ENCODE data around the gene NMRAL1. TPM values are rescaled to one million over a fixed set of nuclear protein-coding genes. Genes with fewer than 3 reads are reported as not detected.

The NMRAL1 gene
- polyA plus RNA-seq, 3 donors, result 39.2 to 57.0 (median 49.4) TPM

DNA sequence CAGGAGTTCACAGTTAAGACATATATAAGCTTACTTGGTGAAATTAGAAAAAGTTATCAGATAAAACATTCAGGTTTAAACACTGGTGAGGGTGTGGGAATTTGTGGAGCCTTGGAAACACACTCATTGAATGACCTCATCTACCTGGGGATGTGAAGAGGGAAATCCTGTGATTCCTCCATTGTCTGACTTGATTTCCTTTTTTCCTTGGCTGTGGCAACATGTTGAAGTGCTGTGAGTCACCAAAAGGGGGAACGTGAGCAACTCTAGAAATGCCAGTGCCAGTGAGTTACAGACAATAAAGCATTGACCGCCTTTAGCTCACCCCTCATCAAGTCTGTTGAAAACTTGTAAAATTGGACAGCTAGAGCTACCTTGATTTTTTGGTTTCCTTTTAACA, 3.5 kb upstream of the NMRAL1 start:
- Histone ChIP-seq H3K4me1 (ENCODE audit: control insufficient read depth in 1 of 2, insufficient read depth in 2 of 2, low read length in 2 of 2) (peaks cover 43 to 50% of the 10 kb centered on the region in 2 donors), H3K9ac (ENCODE audit: insufficient read depth, low read length, poor library complexity, severe bottlenecking) (no peak overlapping the region)

DNA sequence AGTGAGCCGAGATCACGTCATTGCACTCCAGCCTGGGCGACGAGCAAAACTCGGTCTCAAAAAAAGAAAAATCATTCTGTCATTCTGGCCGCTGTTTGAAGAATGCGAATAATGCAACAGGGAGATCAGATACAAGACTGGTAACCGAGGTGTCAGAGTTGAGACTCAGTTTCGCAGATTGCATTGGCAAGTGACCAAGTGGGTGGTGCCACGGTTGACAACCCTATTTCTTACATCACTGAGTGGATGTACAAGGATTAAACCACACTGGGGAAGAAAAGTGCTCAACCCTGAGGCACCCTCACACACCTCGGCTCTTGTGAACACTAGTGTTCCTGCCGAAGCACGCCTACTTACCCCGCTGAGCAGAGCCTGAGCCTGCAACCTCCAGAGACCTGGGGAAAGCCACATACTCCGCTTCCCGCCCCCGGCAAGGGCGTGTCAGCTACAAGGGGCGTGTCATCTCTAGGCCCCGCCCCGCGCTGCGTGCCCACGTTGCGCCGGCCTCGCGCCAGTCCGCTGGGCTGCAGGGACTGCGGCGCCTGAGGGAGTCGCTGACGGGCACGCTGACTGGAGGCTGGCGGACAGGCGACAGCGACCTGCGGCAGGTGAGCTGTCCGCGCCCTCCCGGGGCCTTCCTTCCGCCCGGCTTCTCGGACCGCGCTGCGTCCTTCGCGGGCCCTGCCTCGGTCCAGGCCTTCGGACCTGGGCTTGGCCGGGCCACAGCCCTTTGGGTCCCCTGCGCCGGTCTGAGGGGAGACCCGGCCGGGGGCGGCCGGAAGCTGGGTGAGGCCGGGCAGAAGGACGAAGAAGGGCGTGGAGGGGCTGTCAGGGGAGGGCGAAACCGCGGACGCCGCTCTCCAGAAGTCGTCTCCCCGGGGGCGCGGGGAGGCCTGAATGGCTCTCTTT, 1.7 kb upstream of the NMRAL1 start, which contains the start of gene HMOX2:
Gene HMOX2, plus strand, starts transcription at position 519 of the 909 bp plus-strand sequence. CDS start 29,127 bp downstream, outside the sequence.
- 10% methylated on average over 67 of the region's 70 CpGs for WGBS (ENCODE audit: insufficient coverage)
- intact Hi-C loops (cut with micrococcal nuclease), result loop anchor here (2.0 to 10.0 kb wide), 4 partner anchors 29 to 149 kb away; partner anchors contain the start of genes CDIP1 (in 1 of the 2), CORO7 (in 1 of the 2) and MGRN1 (in 1 of the 2)
- peaks cover 2 to 8% of the 10 kb centered on the region in 2 donors for H3K36me3 Mint-ChIP-seq
- H4K20me1 ChIP-seq (ENCODE audit: insufficient read depth, low read length), result peaks cover 7% of the 10 kb centered on the region
- peak within 1 kb of the TSS; percentile 70 to 90 (median 85) for H3K27ac Mint-ChIP-seq
- H3K9ac ChIP-seq (ENCODE audit: insufficient read depth, low read length, poor library complexity, severe bottlenecking), result peak within 1 kb of the TSS; percentile 79
- H3K36me3 ChIP-seq (replicated peaks in 1 of 2; ENCODE audit: control insufficient read depth in 1 of 2, insufficient read depth in 2 of 2, low read length in 2 of 2), result no peaks in the 10 kb centered on the region
- peaks cover 0 to 1% (median 0%) of the 10 kb centered on the region in 3 donors for H3K27me3 Mint-ChIP-seq (ENCODE audit: low read depth in 3 of 3)
- peaks cover 43 to 50% of the 10 kb centered on the region in 2 donors for H3K4me1 ChIP-seq (ENCODE audit: control insufficient read depth in 1 of 2, insufficient read depth in 2 of 2, low read length in 2 of 2)
- peaks cover 0 to 5% (median 0%) of the 10 kb centered on the region in 7 donors for H3K9me3 Mint-ChIP-seq
- H2AFZ ChIP-seq (ENCODE audit: insufficient read depth, low read depth, low read length, poor library complexity, severe bottlenecking), result peak within 1 kb of the TSS; percentile 87
- peaks cover 43% of the 10 kb centered on the region for H3K4me1 Mint-ChIP-seq
- H3K9me3 ChIP-seq (replicated peaks in 1 of 2; ENCODE audit: control insufficient read depth in 1 of 2, insufficient read depth in 1 of 2, low read length in 2 of 2), result no peaks in the 10 kb centered on the region
- H3K4me2 ChIP-seq (replicated peaks; ENCODE audit: extremely low read depth, low read length, poor library complexity, severe bottlenecking), result peak within 1 kb of the TSS; percentile 94
- H3K27me3 ChIP-seq (ENCODE audit: control insufficient read depth in 2 of 2, insufficient read depth in 2 of 2, low read length in 2 of 2), result no peaks in the 10 kb centered on the region
- peak within 1 kb of the TSS; percentile 80 to 87 for H3K4me3 Mint-ChIP-seq
- TF ChIP-seq, protein P1, sequence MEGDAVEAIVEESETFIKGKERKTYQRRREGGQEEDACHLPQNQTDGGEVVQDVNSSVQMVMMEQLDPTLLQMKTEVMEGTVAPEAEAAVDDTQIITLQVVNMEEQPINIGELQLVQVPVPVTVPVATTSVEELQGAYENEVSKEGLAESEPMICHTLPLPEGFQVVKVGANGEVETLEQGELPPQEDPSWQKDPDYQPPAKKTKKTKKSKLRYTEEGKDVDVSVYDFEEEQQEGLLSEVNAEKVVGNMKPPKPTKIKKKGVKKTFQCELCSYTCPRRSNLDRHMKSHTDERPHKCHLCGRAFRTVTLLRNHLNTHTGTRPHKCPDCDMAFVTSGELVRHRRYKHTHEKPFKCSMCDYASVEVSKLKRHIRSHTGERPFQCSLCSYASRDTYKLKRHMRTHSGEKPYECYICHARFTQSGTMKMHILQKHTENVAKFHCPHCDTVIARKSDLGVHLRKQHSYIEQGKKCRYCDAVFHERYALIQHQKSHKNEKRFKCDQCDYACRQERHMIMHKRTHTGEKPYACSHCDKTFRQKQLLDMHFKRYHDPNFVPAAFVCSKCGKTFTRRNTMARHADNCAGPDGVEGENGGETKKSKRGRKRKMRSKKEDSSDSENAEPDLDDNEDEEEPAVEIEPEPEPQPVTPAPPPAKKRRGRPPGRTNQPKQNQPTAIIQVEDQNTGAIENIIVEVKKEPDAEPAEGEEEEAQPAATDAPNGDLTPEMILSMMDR (IDR thresholded peaks at IDR 0.05), result peak; percentile 40
- DNase-seq, result peak; percentile 86 to 90 (median 88)
- H3K4me3 ChIP-seq (replicated peaks in 1 of 3; ENCODE audit: low read depth in 2 of 3, low read length in 3 of 3), result peak within 1 kb of the TSS; percentile 67 to 91 (median 85)
- H3K79me2 ChIP-seq (ENCODE audit: insufficient read depth, low read length), result peaks cover 57% of the 10 kb centered on the region
- peak within 1 kb of the TSS; percentile 3 to 77 for H3K27ac ChIP-seq (ENCODE audit: low read depth in 1 of 2, low read length in 2 of 2)

More for the DNA sequence above, 3.5 kb upstream of the NMRAL1 start:
- Histone ChIP-seq H4K20me1 (ENCODE audit: insufficient read depth, low read length) (peaks cover 19% of the 10 kb centered on the region), H3K4me3 (replicated peaks in 1 of 3; ENCODE audit: low read depth in 2 of 3, low read length in 3 of 3) (peak overlapping the region in 1 of 3 experiments; percentile 85), H2AFZ (ENCODE audit: insufficient read depth, low read depth, low read length, poor library complexity, severe bottlenecking) (no peak overlapping the region), H3K36me3 (replicated peaks in 1 of 2; ENCODE audit: control insufficient read depth in 1 of 2, insufficient read depth in 2 of 2, low read length in 2 of 2) (no peaks in the 10 kb centered on the region), H3K27me3 (ENCODE audit: control insufficient read depth in 2 of 2, insufficient read depth in 2 of 2, low read length in 2 of 2) (no peaks in the 10 kb centered on the region), H3K4me2 (replicated peaks; ENCODE audit: extremely low read depth, low read length, poor library complexity, severe bottlenecking) (no peak overlapping the region), H3K79me2 (ENCODE audit: insufficient read depth, low read length) (peaks cover 66% of the 10 kb centered on the region), H3K9me3 (replicated peaks in 1 of 2; ENCODE audit: control insufficient read depth in 1 of 2, insufficient read depth in 1 of 2, low read length in 2 of 2) (no peaks in the 10 kb centered on the region), H3K27ac (ENCODE audit: low read depth in 1 of 2, low read length in 2 of 2) (peak overlapping the region in 1 of 2 donors; percentile 37)
- TF ChIP-seq, protein P1 (IDR thresholded peaks at IDR 0.05), result peak; percentile 31
- Mint-ChIP-seq H3K4me1 (peaks cover 40% of the 10 kb centered on the region), H3K9me3 (peaks cover 0 to 5% (median 0%) of the 10 kb centered on the region in 7 donors), H3K27ac (peak overlapping the region in 4 of 7 donors; percentile 33 to 82 (median 79)), H3K4me3 (peak overlapping the region; percentile 80 to 87), H3K27me3 (ENCODE audit: low read depth in 3 of 3) (no peaks in the 10 kb centered on the region), H3K36me3 (peaks cover 5 to 6% of the 10 kb centered on the region in 2 donors)
- intact Hi-C loops (cut with micrococcal nuclease), result loop anchor here (2.0 to 10.0 kb wide), 4 partner anchors 27 to 147 kb away; partner anchors contain the start of genes CDIP1 (in 1 of the 2), CORO7 (in 1 of the 2) and MGRN1 (in 1 of the 2)
- DNase-seq, result peak; percentile 44 to 92 (median 82)
- 50% methylated on average over 2 of the region's 2 CpGs for WGBS (ENCODE audit: insufficient coverage)

Measured in CD14-positive monocyte (primary cell).